Lower leg skin (tissue), 4 donors: ENCODE measurements around the gene CHM. TPM values are rescaled to one million over a fixed set of nuclear protein-coding genes. Genes with fewer than 3 reads are reported as not detected.
"Not testable (repeated sequence)": the region's sequence is repeated elsewhere in the genome, so short reads cannot be mapped to it uniquely, and the experiment has no call there.

Experiments
- DNase-seq, 2 donors: peaks; one replicate each; pipeline ENCODE4 v3.0.0-alpha.2; 2019; ENCODE audit warnings: low spot score in 2 of 2
- H3K4me3 ChIP-seq: fragments of 200-600 bp; sonication (generic); 2 replicates; pipeline ENCODE4 v1.5.1; 2017; ENCODE audit warnings: mild to moderate bottlenecking, low read depth; ENCODE audit not compliant: poor library complexity, severe bottlenecking
- CTCF ChIP-seq, 3 donors: fragments of 450-650 bp; IDR thresholded peaks; one replicate each; pipeline ENCODE4 v1.5.1; 2016; ENCODE audit warnings: antibody characterized with exemption in 3 of 3, mild to moderate bottlenecking in 3 of 3, moderate library complexity in 2 of 3
- POLR2A ChIP-seq, 2 donors: fragments of 450-650 bp; IDR thresholded peaks; one replicate each; pipeline ENCODE4 v1.6.1; 2016 to 2017; ENCODE audit warnings: antibody characterized with exemption in 2 of 2, mild to moderate bottlenecking in 1 of 2, moderate library complexity in 1 of 2
- WGBS, 2 donors: methylation state at CpG; one replicate each; pipeline ENCODE4 v1.1.5; 2018; 5-methylcytosine and 5-hydroxymethylcytosine counted together
- intact Hi-C: fragments of 100-400 bp; cut with DNase I; formaldehyde crosslinking; loops from one replicate; pipeline ENCODE4 v1.15.0; 2023; ENCODE audit warnings: low total_unique reads
- total RNA-seq, 4 donors: library from RNA; depleted of rRNA; stranded (reverse); fragments of >200 nt; gene quantifications; one replicate each; pipeline ENCODE4 v1.1.0, GENCODE V29; 2016

Gene CHM
- total RNA-seq, 4 donors from 2014 or later, result 9.7 to 15.1 (median 12.7) TPM

GRCh38 chrX:85964744-85965143 is 82.6 kb downstream of the CHM start:
- intact Hi-C loops, result no loop called here
- TF ChIP-seq CTCF (IDR thresholded peaks at IDR 0.05) (no peak), POLR2A (IDR thresholded peaks at IDR 0.05) (no peak)
- 70 to 94% methylated on average over 2 of the region's 2 CpGs for WGBS, 2 donors

GRCh38 chrX:85963736-85964135 is 83.6 kb downstream of the CHM start:
- no peak overlapping the region for H3K4me3 ChIP-seq
- intact Hi-C loops, result no loop called here
- no peak for TF ChIP-seq POLR2A (IDR thresholded peaks at IDR 0.05)
- no peak for TF ChIP-seq CTCF (IDR thresholded peaks at IDR 0.05)
- DNase-seq, result no peak
- 59 to 73% methylated on average over 5 of the region's 5 CpGs for WGBS, 2 donors

More at GRCh38 chrX:85964744-85965143, 82.6 kb downstream of the CHM start:
- no peak overlapping the region for H3K4me3 ChIP-seq
- no peak for DNase-seq

GRCh38 chrX:85955510-85955909 is 91.8 kb downstream of the CHM start:
- no peak for DNase-seq
- H3K4me3 ChIP-seq, result no peak overlapping the region
- WGBS, 2 donors, result 81 to 89% methylated on average over 3 of the region's 3 CpGs
- intact Hi-C loops, result no loop called here
- no peak for TF ChIP-seq CTCF (IDR thresholded peaks at IDR 0.05)
- no peak for TF ChIP-seq POLR2A (IDR thresholded peaks at IDR 0.05)

- intact Hi-C loops, DNase-seq, H3K4me3 ChIP-seq: not testable (repeated sequence)
- WGBS, 2 donors, result 79 to 93% methylated on average over 4 of the region's 4 CpGs
These were observed 102.6 kb downstream of the CHM start for GRCh38 chrX:85944751-85945150.

GRCh38 chrX:85941275-85941674 is 106.1 kb downstream of the CHM start:
- WGBS, 2 donors, result 60 to 93% methylated on average over 1 of the region's 1 CpG
- TF ChIP-seq POLR2A (IDR thresholded peaks at IDR 0.05) (no peak), CTCF (IDR thresholded peaks at IDR 0.05) (no peak)

GRCh38 chrX:85939942-85940341 is 107.4 kb downstream of the CHM start:
- H3K4me3 ChIP-seq, DNase-seq, intact Hi-C loops: not testable (repeated sequence)
- WGBS, 2 donors, result 67 to 83% methylated on average over 3 of the region's 3 CpGs

More at GRCh38 chrX:85941275-85941674, 106.1 kb downstream of the CHM start:
- no peak overlapping the region for H3K4me3 ChIP-seq
- no peak for DNase-seq
- intact Hi-C loops, result no loop called here

- 87 to 96% methylated on average over 2 of the region's 2 CpGs for WGBS, 2 donors
- H3K4me3 ChIP-seq, DNase-seq, intact Hi-C loops: not testable (repeated sequence)
These were observed 113.0 kb downstream of the CHM start for GRCh38 chrX:85934399-85934798.
